Gastrocnemius medialis (tissue), 4 donors: Measurements from ENCODE around the gene CYLD. TPM values are rescaled to one million over a fixed set of nuclear protein-coding genes. Genes with fewer than 3 reads are reported as not detected.

Source experiments
- ATAC-seq, 2 donors: fragments of 150-250 bp; one replicate each; pipeline ENCODE4 v1.9.1; 2016
- DNase-seq, 2 donors: peaks; one replicate each; pipeline ENCODE4 v3.0.0-alpha.2; 2019
- H3K27ac ChIP-seq, 4 donors: fragments of 200-600 bp; sonication (generic); 1 replicate in 1 of 4; 2 replicates in 3 of 4; pipeline ENCODE4 v1.5.1; 2016 to 2018; ENCODE audit warnings: mild to moderate bottlenecking in 2 of 4, moderate library complexity in 1 of 4
- H3K27me3 ChIP-seq, 3 donors: fragments of 200-600 bp; sonication (generic) in 2 of 3; 1 replicate in 1 of 3; 2 replicates in 2 of 3; pipeline versions ENCODE4 v1.5.1 to v1.6.0; 2016 to 2019; ENCODE audit warnings: mild to moderate bottlenecking in 1 of 3, moderate library complexity in 1 of 3
- H3K36me3 ChIP-seq, 2 donors: fragments of 200-600 bp; sonication (generic) in 1 of 2; one replicate each; pipeline ENCODE4 v1.5.1; 2017 to 2018
- H3K4me1 ChIP-seq, 2 donors: fragments of 200-600 bp; sonication (generic) in 1 of 2; one replicate each; pipeline ENCODE4 v1.5.1; 2016 to 2017; ENCODE audit warnings: mild to moderate bottlenecking in 2 of 2
- H3K4me3 ChIP-seq, 4 donors: fragments of 200-600 bp; sonication (generic) in 3 of 4; 1 replicate in 1 of 4; 2 replicates in 3 of 4; pipeline ENCODE4 v1.5.1; 2016 to 2019; ENCODE audit warnings: mild to moderate bottlenecking in 2 of 4
- H3K9me3 ChIP-seq, 3 donors: fragments of 200-600 bp; sonication (generic) in 2 of 3; 1 replicate in 1 of 3; 2 replicates in 2 of 3; pipeline ENCODE4 v1.5.1; 2016 to 2019
- POLR2A ChIP-seq, 2 donors: fragments of 450-650 bp; IDR thresholded peaks; one replicate each; pipeline ENCODE4 v1.6.1; 2017; ENCODE audit warnings: antibody characterized with exemption in 2 of 2, mild to moderate bottlenecking in 2 of 2, moderate library complexity in 2 of 2
- in situ Hi-C, 4 donors: fragments of 200-750 bp; cut with MboI; loops; one replicate each; pipeline versions ENCODE4 v1.15.0 to v1.8.0; 2017; ENCODE audit warnings: low sequenced_read_pairs in 4 of 4
- intact Hi-C: fragments of 100-400 bp; cut with DNase I; formaldehyde crosslinking; loops from one replicate; pipeline ENCODE4 v1.15.1; 2023; ENCODE audit warnings: low total_unique reads
- total RNA-seq, 4 donors: library from RNA; depleted of rRNA; stranded (reverse); fragments of >200 nt; gene quantifications; one replicate each; pipeline versions ENCODE4 v1.1.0 to v1.2.3, GENCODE V29; 2016
- TF ChIP-seq, protein P1 (sequence below), 5 experiments: fragments of 450-650 bp in 3 of 5; fragments of 200-600 bp in 2 of 5; sonication (generic) in 2 of 5; IDR thresholded peaks in 4 of 5; conservative IDR thresholded peaks in 1 of 5; 1 replicate in 4 of 5; 2 replicates in 1 of 5; pipeline ENCODE4 v1.5.1; 2016 to 2019; ENCODE audit warnings: antibody characterized with exemption in 5 of 5, mild to moderate bottlenecking in 3 of 5, moderate library complexity in 3 of 5

Gene CYLD
- total RNA-seq, 4 donors from 2014 or later = 49.2 to 177 (median 135) TPM

DNA sequence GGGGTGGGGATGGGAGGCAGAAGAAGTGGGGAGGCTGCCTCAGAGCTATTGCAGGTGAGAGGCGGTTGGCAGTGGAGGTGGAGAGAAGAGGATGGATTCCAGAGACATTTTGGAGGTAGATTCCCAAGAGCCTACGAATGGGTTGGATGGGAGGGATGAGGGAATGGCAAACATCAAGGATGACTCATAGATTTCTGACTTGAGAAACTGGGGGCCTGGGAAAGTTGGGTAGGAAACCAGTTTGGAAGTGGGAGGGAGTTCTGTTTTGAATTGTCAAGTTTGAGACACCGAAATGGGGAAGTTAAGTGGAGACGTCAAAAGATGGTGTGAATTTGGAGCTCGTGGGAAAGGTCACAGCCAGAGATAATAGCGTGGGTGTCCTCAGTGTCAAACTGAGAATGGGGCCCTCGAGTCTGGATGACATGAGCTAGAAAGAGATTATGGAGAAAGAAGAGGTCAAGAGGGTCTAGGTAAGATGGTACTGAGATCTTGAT lies 6.2 kb upstream of the CYLD start:
- H3K4me1 ChIP-seq = peaks cover 0 to 7% of the 10 kb centered on the region in 2 donors
- DNase-seq = no peak
- intact Hi-C loops (no loop called here), in situ Hi-C loops (no loop called here)
- TF ChIP-seq, protein P1, sequence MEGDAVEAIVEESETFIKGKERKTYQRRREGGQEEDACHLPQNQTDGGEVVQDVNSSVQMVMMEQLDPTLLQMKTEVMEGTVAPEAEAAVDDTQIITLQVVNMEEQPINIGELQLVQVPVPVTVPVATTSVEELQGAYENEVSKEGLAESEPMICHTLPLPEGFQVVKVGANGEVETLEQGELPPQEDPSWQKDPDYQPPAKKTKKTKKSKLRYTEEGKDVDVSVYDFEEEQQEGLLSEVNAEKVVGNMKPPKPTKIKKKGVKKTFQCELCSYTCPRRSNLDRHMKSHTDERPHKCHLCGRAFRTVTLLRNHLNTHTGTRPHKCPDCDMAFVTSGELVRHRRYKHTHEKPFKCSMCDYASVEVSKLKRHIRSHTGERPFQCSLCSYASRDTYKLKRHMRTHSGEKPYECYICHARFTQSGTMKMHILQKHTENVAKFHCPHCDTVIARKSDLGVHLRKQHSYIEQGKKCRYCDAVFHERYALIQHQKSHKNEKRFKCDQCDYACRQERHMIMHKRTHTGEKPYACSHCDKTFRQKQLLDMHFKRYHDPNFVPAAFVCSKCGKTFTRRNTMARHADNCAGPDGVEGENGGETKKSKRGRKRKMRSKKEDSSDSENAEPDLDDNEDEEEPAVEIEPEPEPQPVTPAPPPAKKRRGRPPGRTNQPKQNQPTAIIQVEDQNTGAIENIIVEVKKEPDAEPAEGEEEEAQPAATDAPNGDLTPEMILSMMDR (IDR thresholded peaks at IDR 0.05 in 4 of 5, conservative IDR thresholded peaks at IDR 0.05 in 1 of 5) = no peak
- no peak for TF ChIP-seq POLR2A (IDR thresholded peaks at IDR 0.05)
- H3K27ac ChIP-seq = no peak overlapping the region
- no peaks in the 10 kb centered on the region for H3K36me3 ChIP-seq
- no peak for ATAC-seq
- H3K9me3 ChIP-seq = no peaks in the 10 kb centered on the region
- no peaks in the 10 kb centered on the region for H3K27me3 ChIP-seq
- H3K4me3 ChIP-seq = no peak overlapping the region

DNA sequence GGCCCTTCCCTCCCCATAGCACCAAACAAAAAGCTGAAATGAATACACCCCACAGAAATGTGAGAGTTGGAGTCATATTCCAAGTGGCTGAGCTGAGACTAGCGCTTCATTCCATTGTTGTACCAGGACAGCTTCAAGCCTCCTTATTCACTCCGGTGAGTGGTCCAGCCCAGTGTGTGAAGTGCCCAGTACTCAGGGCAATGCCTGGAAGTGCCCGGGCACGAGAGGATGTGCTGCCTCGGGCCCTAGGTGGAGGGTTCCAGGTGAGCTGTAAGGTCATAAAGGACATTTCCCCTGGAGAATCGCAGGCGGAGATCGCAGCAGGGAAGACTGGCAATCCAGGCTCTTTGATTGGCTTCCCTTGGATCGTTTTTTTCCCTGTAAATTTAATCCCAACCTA lies 5.4 kb upstream of the CYLD start:
- TF ChIP-seq, protein P1 (IDR thresholded peaks at IDR 0.05 in 4 of 5, conservative IDR thresholded peaks at IDR 0.05 in 1 of 5) = no peak
- no peaks in the 10 kb centered on the region for H3K27me3 ChIP-seq
- no peaks in the 10 kb centered on the region for H3K36me3 ChIP-seq
- H3K27ac ChIP-seq = no peak overlapping the region
- H3K4me1 ChIP-seq = peaks cover 5 to 11% of the 10 kb centered on the region in 2 donors
- in situ Hi-C loops (no loop called here), intact Hi-C loops (no loop called here)
- no peaks in the 10 kb centered on the region for H3K9me3 ChIP-seq
- no peak overlapping the region for H3K4me3 ChIP-seq
- no peak for DNase-seq
- no peak for ATAC-seq

DNA sequence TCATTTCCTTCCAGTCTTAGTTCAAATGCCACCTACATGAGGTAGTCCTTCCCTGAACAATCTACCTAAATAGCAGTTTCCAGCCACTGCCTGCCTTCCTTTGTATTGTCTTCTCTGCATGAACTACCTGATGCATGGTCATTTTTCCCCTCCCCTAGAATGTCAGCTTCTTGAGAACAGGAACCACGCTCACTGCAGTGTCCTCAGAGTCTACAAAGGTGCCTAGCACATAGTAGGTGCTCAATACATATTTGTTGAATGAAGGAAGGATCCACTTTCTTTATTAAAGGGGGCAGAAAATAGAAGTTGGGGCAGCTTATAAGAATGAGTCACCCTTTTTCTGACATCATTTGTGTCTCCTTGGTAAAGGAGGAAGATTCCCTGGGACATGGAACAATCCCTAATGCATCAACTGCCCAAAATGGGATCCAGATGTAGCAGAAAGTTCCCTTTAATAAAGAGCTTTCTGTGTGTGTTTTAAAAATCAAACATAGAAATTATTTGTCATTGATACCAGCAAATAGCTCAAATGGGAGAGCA lies 4.4 kb upstream of the CYLD start:
- in situ Hi-C loops = no loop called here
- H3K36me3 ChIP-seq = no peaks in the 10 kb centered on the region
- intact Hi-C loops = no loop called here

DNA sequence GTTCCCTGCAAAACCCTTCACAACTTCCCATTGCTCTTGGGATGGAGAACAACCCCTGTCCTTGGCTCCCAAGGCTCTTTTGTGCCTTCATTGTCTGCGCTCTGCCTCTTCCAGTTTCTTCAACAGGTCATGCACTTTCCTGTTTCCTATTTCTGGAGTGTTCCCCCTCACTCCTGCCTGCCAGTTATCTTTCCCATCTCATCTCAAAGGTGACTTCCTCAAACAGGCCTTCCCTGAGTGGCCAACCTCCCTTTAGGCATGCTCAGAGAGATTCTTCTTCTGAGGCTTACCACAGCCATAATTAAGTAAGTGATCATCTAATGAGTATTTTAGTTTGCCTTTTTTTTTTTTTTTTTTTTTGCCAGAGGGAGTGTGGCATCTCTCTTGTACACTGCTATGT lies 2.9 kb upstream of the CYLD start:
- H3K36me3 ChIP-seq = no peaks in the 10 kb centered on the region
- TF ChIP-seq, protein P1 (IDR thresholded peaks at IDR 0.05 in 4 of 5, conservative IDR thresholded peaks at IDR 0.05 in 1 of 5) = no peak
- TF ChIP-seq POLR2A (IDR thresholded peaks at IDR 0.05) = no peak
- intact Hi-C loops = no loop called here
- H3K9me3 ChIP-seq = no peaks in the 10 kb centered on the region
- peaks cover 17 to 23% of the 10 kb centered on the region in 2 donors for H3K4me1 ChIP-seq
- ATAC-seq (no peak), DNase-seq (no peak)
- no peak overlapping the region for H3K4me3 ChIP-seq
- H3K27me3 ChIP-seq = no peaks in the 10 kb centered on the region
- in situ Hi-C loops = no loop called here
- no peak overlapping the region for H3K27ac ChIP-seq

More for the DNA sequence above, 4.4 kb upstream of the CYLD start:
- Histone ChIP-seq H3K4me1 (peaks cover 5 to 11% of the 10 kb centered on the region in 2 donors), H3K4me3 (no peak overlapping the region), H3K9me3 (no peaks in the 10 kb centered on the region), H3K27me3 (no peaks in the 10 kb centered on the region), H3K27ac (no peak overlapping the region)
- TF ChIP-seq POLR2A (IDR thresholded peaks at IDR 0.05) = no peak
- TF ChIP-seq, protein P1 (IDR thresholded peaks at IDR 0.05 in 4 of 5, conservative IDR thresholded peaks at IDR 0.05 in 1 of 5) = no peak
- no peak for ATAC-seq
- no peak for DNase-seq
